ENCODE data around the gene MT1A.

- TF ChIP-seq, protein P1, sequence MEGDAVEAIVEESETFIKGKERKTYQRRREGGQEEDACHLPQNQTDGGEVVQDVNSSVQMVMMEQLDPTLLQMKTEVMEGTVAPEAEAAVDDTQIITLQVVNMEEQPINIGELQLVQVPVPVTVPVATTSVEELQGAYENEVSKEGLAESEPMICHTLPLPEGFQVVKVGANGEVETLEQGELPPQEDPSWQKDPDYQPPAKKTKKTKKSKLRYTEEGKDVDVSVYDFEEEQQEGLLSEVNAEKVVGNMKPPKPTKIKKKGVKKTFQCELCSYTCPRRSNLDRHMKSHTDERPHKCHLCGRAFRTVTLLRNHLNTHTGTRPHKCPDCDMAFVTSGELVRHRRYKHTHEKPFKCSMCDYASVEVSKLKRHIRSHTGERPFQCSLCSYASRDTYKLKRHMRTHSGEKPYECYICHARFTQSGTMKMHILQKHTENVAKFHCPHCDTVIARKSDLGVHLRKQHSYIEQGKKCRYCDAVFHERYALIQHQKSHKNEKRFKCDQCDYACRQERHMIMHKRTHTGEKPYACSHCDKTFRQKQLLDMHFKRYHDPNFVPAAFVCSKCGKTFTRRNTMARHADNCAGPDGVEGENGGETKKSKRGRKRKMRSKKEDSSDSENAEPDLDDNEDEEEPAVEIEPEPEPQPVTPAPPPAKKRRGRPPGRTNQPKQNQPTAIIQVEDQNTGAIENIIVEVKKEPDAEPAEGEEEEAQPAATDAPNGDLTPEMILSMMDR (IDR thresholded peaks at IDR 0.05), result no peak
- TF ChIP-seq POLR2A (IDR thresholded peaks at IDR 0.05) (no peak), POLR2AphosphoS5 (IDR thresholded peaks at IDR 0.05) (no peak)
These were observed 44.7 kb upstream of the MT1A start for GRCh38 chr16:56593573-56594291.
